ELF-1 (cell line): ENCODE data around the gene NDRG2.
A peak's percentile ranks its signal among the peaks of the same experiment; 100 is the strongest.
"Not testable (repeated sequence)": the region's sequence is repeated elsewhere in the genome, so short reads cannot be mapped to it uniquely, and the experiment has no call there.

Source experiments
- DNase-seq: peaks from one replicate; pipeline ENCODE4 v3.0.0-alpha.2; 2016; ENCODE audit warnings: low read depth, low spot score

NDRG2 gene

GRCh38 chr14:21011136-21011535, 13.7 kb downstream of the NDRG2 start:
- no peak for DNase-seq

- DNase-seq, result not testable (repeated sequence)
These were observed 15.1 kb downstream of the NDRG2 start for GRCh38 chr14:21009721-21010120.

- DNase-seq, result no peak
These were observed 21.0 kb downstream of the NDRG2 start for GRCh38 chr14:21003788-21004346.

GRCh38 chr14:21001218-21001617, 23.6 kb downstream of the NDRG2 start:
- DNase-seq, result no peak

GRCh38 chr14:20999591-20999990, 25.3 kb downstream of the NDRG2 start:
- no peak for DNase-seq

GRCh38 chr14:20998674-20999366, 26.0 kb downstream of the NDRG2 start, which contains the start of gene SLC39A2:
TSS of gene SLC39A2 (plus strand) at chr14:20999293. CDS start at chr14:20999447, 154 bp downstream.
- peak; percentile 87 for DNase-seq

- peak; percentile 76 for DNase-seq
These were observed 26.7 kb downstream of the NDRG2 start for GRCh38 chr14:20998139-20998538.

GRCh38 chr14:20997564-20997963, 27.3 kb downstream of the NDRG2 start:
- DNase-seq, result no peak

- no peak for DNase-seq
These were observed 27.7 kb downstream of the NDRG2 start for GRCh38 chr14:20997115-20997514.

- DNase-seq, result no peak
These were observed 28.3 kb downstream of the NDRG2 start for GRCh38 chr14:20996521-20996920.

- peak; percentile 97 for DNase-seq
These were observed 34.9 kb downstream of the NDRG2 start, which contains the start of gene METTL17 for GRCh38 chr14:20989787-20990600. TSS of gene METTL17 (plus strand) at chr14:20989980. CDS start at chr14:20990003, 23 bp downstream.

GRCh38 chr14:20989471-20989786, 35.4 kb downstream of the NDRG2 start:
- no peak for DNase-seq

- DNase-seq, result no peak
These were observed 36.0 kb downstream of the NDRG2 start for GRCh38 chr14:20988717-20989470.

GRCh38 chr14:20986811-20987210, 38.0 kb downstream of the NDRG2 start:
- no peak for DNase-seq

GRCh38 chr14:20985650-20986049, 39.2 kb downstream of the NDRG2 start:
- DNase-seq, result not testable (repeated sequence)

- no peak for DNase-seq
These were observed 42.1 kb downstream of the NDRG2 start for GRCh38 chr14:20982646-20983369.

- DNase-seq, result no peak
These were observed 44.0 kb downstream of the NDRG2 start for GRCh38 chr14:20980906-20981305.

- no peak for DNase-seq
These were observed 46.2 kb downstream of the NDRG2 start for GRCh38 chr14:20978687-20979086.

GRCh38 chr14:20976291-20976690, 48.6 kb downstream of the NDRG2 start:
- no peak for DNase-seq

- no peak for DNase-seq
These were observed 51.4 kb downstream of the NDRG2 start for GRCh38 chr14:20973501-20973900.

GRCh38 chr14:20971705-20972021, 53.2 kb downstream of the NDRG2 start:
- no peak for DNase-seq
